ENCODE results near the gene SRM. TPM values are rescaled to one million over a fixed set of nuclear protein-coding genes. Genes with fewer than 3 reads are reported as not detected.
A peak's percentile ranks its signal among the peaks of the same experiment; 100 is the strongest.

SRM gene
- total and polyA plus RNA-seq, 2 of the 13 experiments (the other 11 are each of a cell fraction or from before 2014, with no cell fraction given): 27.9 to 31.8 TPM

GRCh38 chr1:11059968-11060830, at the start of gene SRM (continued):
- 0 out of 2 replicates have a peak, but pooled peaks have one; percentile 16 for TF ChIP-seq CHD2 (IDR thresholded peaks at IDR 0.05; ENCODE audit: low read depth, low read length)
- TF ChIP-seq MAFF (IDR thresholded peaks at IDR 0.05; ENCODE audit: low read depth, low read length): no peak
- peak; percentile 35 for TF ChIP-seq AGO2 (optimal IDR thresholded peaks at IDR 0.05; ENCODE audit: low read depth, low read length)
- TF ChIP-seq TAF1 (CRISPR knock-in tag; IDR thresholded peaks at IDR 0.05): peak; percentile 58; the same call in 1 of the 2 replicates
- TF ChIP-seq, protein P1, sequence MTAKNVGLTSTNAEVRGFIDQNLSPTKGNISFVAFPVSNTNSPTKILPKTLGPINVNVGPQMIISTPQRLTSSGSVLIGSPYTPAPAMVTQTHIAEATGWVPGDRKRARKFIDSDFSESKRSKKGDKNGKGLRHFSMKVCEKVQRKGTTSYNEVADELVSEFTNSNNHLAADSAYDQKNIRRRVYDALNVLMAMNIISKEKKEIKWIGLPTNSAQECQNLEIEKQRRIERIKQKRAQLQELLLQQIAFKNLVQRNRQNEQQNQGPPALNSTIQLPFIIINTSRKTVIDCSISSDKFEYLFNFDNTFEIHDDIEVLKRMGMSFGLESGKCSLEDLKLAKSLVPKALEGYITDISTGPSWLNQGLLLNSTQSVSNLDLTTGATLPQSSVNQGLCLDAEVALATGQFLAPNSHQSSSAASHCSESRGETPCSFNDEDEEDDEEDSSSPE (CRISPR knock-in tag; IDR thresholded peaks at IDR 0.05): 0 out of 2 replicates have a peak, but pooled peaks have one; percentile 15
- TF ChIP-seq, protein P2, sequence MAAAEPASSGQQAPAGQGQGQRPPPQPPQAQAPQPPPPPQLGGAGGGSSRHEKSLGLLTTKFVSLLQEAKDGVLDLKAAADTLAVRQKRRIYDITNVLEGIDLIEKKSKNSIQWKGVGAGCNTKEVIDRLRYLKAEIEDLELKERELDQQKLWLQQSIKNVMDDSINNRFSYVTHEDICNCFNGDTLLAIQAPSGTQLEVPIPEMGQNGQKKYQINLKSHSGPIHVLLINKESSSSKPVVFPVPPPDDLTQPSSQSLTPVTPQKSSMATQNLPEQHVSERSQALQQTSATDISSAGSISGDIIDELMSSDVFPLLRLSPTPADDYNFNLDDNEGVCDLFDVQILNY (CRISPR knock-in tag; conservative IDR thresholded peaks at IDR 0.05): no peak; the same call in 1 of the 2 replicates
- TF ChIP-seq ZNF546 (CRISPR knock-in tag; conservative IDR thresholded peaks at IDR 0.05): no peak
- no peak for TF ChIP-seq PHB2 (IDR thresholded peaks at IDR 0.05; ENCODE audit: partially characterized antibody)
- no peak; the same call in 1 of the 2 replicates for TF ChIP-seq AHR (CRISPR knock-in tag; IDR thresholded peaks at IDR 0.05)
- no peak for TF ChIP-seq NFE2L1 (CRISPR knock-in tag; IDR thresholded peaks at IDR 0.05; ENCODE audit: borderline replicate concordance)
- no peak for TF ChIP-seq THAP9 (CRISPR knock-in tag; IDR thresholded peaks at IDR 0.05; ENCODE audit: borderline replicate concordance)
- peak; percentile 50; the same call in 1 of the 2 replicates for TF ChIP-seq MYC (CRISPR knock-in tag; IDR thresholded peaks at IDR 0.05; ENCODE audit: borderline replicate concordance)
- 0 out of 2 replicates have a peak, but pooled peaks have one; percentile 68 for TF ChIP-seq BRD4 (CRISPR knock-in tag; IDR thresholded peaks at IDR 0.05)
- no peak for TF ChIP-seq ZFP62 (CRISPR knock-in tag; IDR thresholded peaks at IDR 0.05)
- no peak for TF ChIP-seq ZFP36L2 (CRISPR knock-in tag; IDR thresholded peaks at IDR 0.05)
- TF ChIP-seq, protein P3, sequence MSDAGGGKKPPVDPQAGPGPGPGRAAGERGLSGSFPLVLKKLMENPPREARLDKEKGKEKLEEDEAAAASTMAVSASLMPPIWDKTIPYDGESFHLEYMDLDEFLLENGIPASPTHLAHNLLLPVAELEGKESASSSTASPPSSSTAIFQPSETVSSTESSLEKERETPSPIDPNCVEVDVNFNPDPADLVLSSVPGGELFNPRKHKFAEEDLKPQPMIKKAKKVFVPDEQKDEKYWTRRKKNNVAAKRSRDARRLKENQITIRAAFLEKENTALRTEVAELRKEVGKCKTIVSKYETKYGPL (CRISPR knock-in tag; IDR thresholded peaks at IDR 0.05): no peak
- TF ChIP-seq, protein P4, sequence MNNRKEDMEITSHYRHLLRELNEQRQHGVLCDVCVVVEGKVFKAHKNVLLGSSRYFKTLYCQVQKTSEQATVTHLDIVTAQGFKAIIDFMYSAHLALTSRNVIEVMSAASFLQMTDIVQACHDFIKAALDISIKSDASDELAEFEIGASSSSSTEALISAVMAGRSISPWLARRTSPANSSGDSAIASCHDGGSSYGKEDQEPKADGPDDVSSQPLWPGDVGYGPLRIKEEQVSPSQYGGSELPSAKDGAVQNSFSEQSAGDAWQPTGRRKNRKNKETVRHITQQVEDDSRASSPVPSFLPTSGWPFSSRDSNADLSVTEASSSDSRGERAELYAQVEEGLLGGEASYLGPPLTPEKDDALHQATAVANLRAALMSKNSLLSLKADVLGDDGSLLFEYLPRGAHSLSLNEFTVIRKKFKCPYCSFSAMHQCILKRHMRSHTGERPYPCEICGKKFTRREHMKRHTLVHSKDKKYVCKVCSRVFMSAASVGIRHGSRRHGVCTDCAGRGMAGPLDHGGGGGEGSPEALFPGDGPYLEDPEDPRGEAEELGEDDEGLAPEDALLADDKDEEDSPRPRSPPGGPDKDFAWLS (CRISPR knock-in tag; IDR thresholded peaks at IDR 0.05; ENCODE audit: borderline replicate concordance): no peak
- TF ChIP-seq ETV5 (CRISPR knock-in tag; IDR thresholded peaks at IDR 0.05; ENCODE audit: borderline replicate concordance): peak; percentile 42; the same call in 1 of the 2 replicates
- no peak for TF ChIP-seq PAX8 (CRISPR knock-in tag; IDR thresholded peaks at IDR 0.05; ENCODE audit: borderline replicate concordance)
- TF ChIP-seq MLLT10 (CRISPR knock-in tag; IDR thresholded peaks at IDR 0.05): no peak
- no peak for TF ChIP-seq MAF1 (CRISPR knock-in tag; IDR thresholded peaks at IDR 0.05; ENCODE audit: borderline replicate concordance)
- TF ChIP-seq ZNF569 (CRISPR knock-in tag; IDR thresholded peaks at IDR 0.05; ENCODE audit: borderline replicate concordance): no peak
- no peak for TF ChIP-seq SUZ12 (IDR thresholded peaks at IDR 0.05; ENCODE audit: low read depth, low read length)
